IMR-90 (cell line): ENCODE results near the gene SRRD. TPM values are rescaled to one million over a fixed set of nuclear protein-coding genes. Genes with fewer than 3 reads are reported as not detected.

ENCODE experiments used
- ATAC-seq: fragments of 200-7000 bp; cut with Tn5 transposase; 2 replicates; pipeline ENCODE4 v1.9.1; 2020; ENCODE audit warnings: low read depth, mild to moderate bottlenecking, moderate library complexity
- BruUV-seq: library from RNA; stranded (reverse); fragments of 400-500 nt; replicated peaks from 2 replicates; lab custom pipeline; 2021; lab: Mats Ljungman, UMichigan
- CTCF ChIA-PET: fragments of 300-600 bp; formaldehyde crosslinking; extraction: SDS; loops from one replicate; lab custom pipeline; 2021; ENCODE audit warnings: antibody characterized with exemption; lab: Yijun Ruan, JAX
- POLR2A ChIA-PET: fragments of 300-600 bp; sonication (Branson Sonifier 250); formaldehyde crosslinking; loops from one replicate; lab custom pipeline; 2022; ENCODE audit warnings: antibody characterized with exemption; ENCODE audit not compliant: unreplicated experiment; lab: Charles Lee
- DNase-seq: peaks from one replicate; pipeline ENCODE4 v3.0.0; 2013
- H2AFZ ChIP-seq: replicated peaks from 2 replicates; pipeline ENCODE3; 2013; ENCODE audit warnings: low read length, mild to moderate bottlenecking; ENCODE audit not compliant: poor library complexity
- H2AK5ac ChIP-seq: 2 replicates; pipeline ENCODE4 v1.6.1; 2013; ENCODE audit warnings: low read depth, low read length, inconsistent platforms
- H2AK9ac ChIP-seq: replicated peaks from 2 replicates; pipeline ENCODE3; 2013; ENCODE audit warnings: mild to moderate bottlenecking, low read depth, low read length, moderate library complexity; ENCODE audit not compliant: poor library complexity
- H2BK120ac ChIP-seq: 2 replicates; pipeline ENCODE4 v1.6.1; 2013; ENCODE audit warnings: low read depth, low read length, inconsistent platforms
- H2BK15ac ChIP-seq: 3 replicates; pipeline ENCODE4 v1.6.1; 2013; ENCODE audit warnings: low read depth, low read length, inconsistent platforms
- H2BK20ac ChIP-seq: 2 replicates; pipeline ENCODE4 v1.6.1; 2013; ENCODE audit warnings: low read depth, mild to moderate bottlenecking, inconsistent platforms, low read length, moderate library complexity
- H2BK5ac ChIP-seq: 2 replicates; pipeline ENCODE4 v1.6.1; 2013; ENCODE audit warnings: mild to moderate bottlenecking, low read depth, low read length, inconsistent platforms; ENCODE audit not compliant: poor library complexity, severe bottlenecking
- H3K14ac ChIP-seq: replicated peaks from 2 replicates; pipeline ENCODE4 v1.6.1; 2013; ENCODE audit warnings: low read depth, low read length, inconsistent platforms
- H3K18ac ChIP-seq: 2 replicates; pipeline ENCODE4 v1.6.1; 2013; ENCODE audit warnings: low read depth, low read length, control low read depth
- H3K23ac ChIP-seq: 2 replicates; pipeline ENCODE4 v1.6.1; 2013; ENCODE audit warnings: low read depth, low read length, inconsistent platforms
- H3K27ac ChIP-seq: 2 replicates; pipeline ENCODE4 v1.5.1; 2013; ENCODE audit warnings: mild to moderate bottlenecking, control low read depth, low read length; ENCODE audit not compliant: insufficient read depth
- H3K27me3 ChIP-seq: 2 replicates; pipeline ENCODE4 v1.6.1; 2013; ENCODE audit warnings: low read length; ENCODE audit not compliant: control insufficient read depth, insufficient read depth
- H3K36me3 ChIP-seq: 2 replicates; pipeline ENCODE4 v1.6.1; 2013; ENCODE audit warnings: low read length, mixed read lengths; ENCODE audit not compliant: control insufficient read depth, insufficient read depth
- H3K4ac ChIP-seq: 2 replicates; pipeline ENCODE4 v1.6.1; 2013; ENCODE audit warnings: low read depth, low read length, inconsistent platforms
- H3K4me1 ChIP-seq: 2 replicates; pipeline ENCODE4 v1.6.1; 2013; ENCODE audit warnings: low read length, mixed read lengths; ENCODE audit not compliant: control insufficient read depth, insufficient read depth
- H3K4me2 ChIP-seq: 2 replicates; pipeline ENCODE4 v1.6.1; 2013; ENCODE audit warnings: low read depth, mild to moderate bottlenecking, control low read depth, low read length, moderate library complexity
- H3K4me3 ChIP-seq: 2 replicates; pipeline ENCODE4 v1.5.1; 2013; ENCODE audit warnings: low read depth, mild to moderate bottlenecking, control low read depth, low read length, moderate library complexity; ENCODE audit not compliant: insufficient read depth
- H3K56ac ChIP-seq: 2 replicates; pipeline ENCODE4 v1.6.1; 2013; ENCODE audit warnings: low read length, inconsistent platforms; ENCODE audit not compliant: insufficient read depth; ENCODE audit errors: extremely low read depth
- H3K79me1 ChIP-seq, 2 experiments: 2 replicates each; pipeline ENCODE4 v1.6.1; 2013; ENCODE audit warnings: low read length in 2 of 2, inconsistent platforms in 1 of 2, low read depth in 1 of 2
- H3K9ac ChIP-seq: 2 replicates; pipeline ENCODE4 v1.6.1; 2013; ENCODE audit warnings: low read depth, low read length, control low read depth
- H3K9me1 ChIP-seq: 2 replicates; pipeline ENCODE4 v1.6.1; 2013; ENCODE audit warnings: low read length, inconsistent platforms; ENCODE audit not compliant: insufficient read depth
- H3K9me3 ChIP-seq: 2 replicates; pipeline ENCODE4 v1.6.1; 2013; ENCODE audit warnings: low read length; ENCODE audit not compliant: control insufficient read depth, insufficient read depth
- H4K20me1 ChIP-seq: 2 replicates; pipeline ENCODE4 v1.6.1; 2013; ENCODE audit warnings: low read length, inconsistent platforms; ENCODE audit not compliant: insufficient read depth
- H4K5ac ChIP-seq: 2 replicates; pipeline ENCODE4 v1.6.1; 2013; ENCODE audit warnings: mild to moderate bottlenecking, low read depth, low read length, control low read depth
- H4K8ac ChIP-seq, 2 experiments: 2 replicates each; pipeline ENCODE4 v1.6.1; 2013; ENCODE audit warnings: low read depth in 2 of 2, low read length in 2 of 2, control low read depth in 1 of 2, inconsistent platforms in 1 of 2
- H4K91ac ChIP-seq: 2 replicates; pipeline ENCODE4 v1.6.1; 2013; ENCODE audit warnings: low read depth, low read length, inconsistent platforms; ENCODE audit not compliant: insufficient read depth
- MAZ ChIP-seq: IDR thresholded peaks from 2 replicates; pipeline ENCODE4 v1.6.1; 2012; ENCODE audit warnings: low read depth, mild to moderate bottlenecking, low read length, improper control_type of control experiment, moderate library complexity, borderline replicate concordance
- RAD21 ChIP-seq: IDR thresholded peaks from 2 replicates; pipeline ENCODE4 v1.6.1; 2012; ENCODE audit warnings: low read length, improper control_type of control experiment
- RFX5 ChIP-seq: IDR thresholded peaks from 2 replicates; pipeline ENCODE4 v1.8.0; 2012; ENCODE audit warnings: low read depth, mild to moderate bottlenecking, low read length, moderate library complexity
- WGBS, 2 experiments: methylation state at CpG; one replicate each; pipeline versions ENCODE4 v1.1.5 to v1.1.7; 2013; ENCODE audit warnings: missing lambda C conversion rate in 2 of 2; ENCODE audit not compliant: insufficient read length in 1 of 2; ENCODE audit errors: extremely low coverage in 2 of 2; 5-methylcytosine and 5-hydroxymethylcytosine counted together
- dilution Hi-C: fragments of 300-500 bp; cut with HindIII; formaldehyde crosslinking; loops from one replicate; pipeline ENCODE4 v1.14.3; 2018; ENCODE audit warnings: low sequenced_read_pairs; ENCODE audit not compliant: unreplicated experiment
- in situ Hi-C: fragments of 300-500 bp; cut with MboI; formaldehyde crosslinking; loops from 3 replicates; pipeline ENCODE4 v1.14.3; 2019; ENCODE audit warnings: low sequenced_read_pairs, inconsistent platforms, mixed read lengths
- intact Hi-C: fragments of 100-400 bp; cut with micrococcal nuclease; formaldehyde crosslinking; loops from 2 replicates; pipeline ENCODE4 v1.10.0; 2022
- polyA plus RNA-seq, 3 experiments: library from polyadenylated mRNA; depleted of rRNA; stranded (reverse); fragments of >200 nt; gene quantifications; 2 replicates each; pipeline ENCODE4 v1.2.3, GENCODE V29; 2012; ENCODE audit warnings: low replicate concordance in 1 of 3
- total RNA-seq: library from RNA; depleted of rRNA; stranded (reverse); fragments of >200 nt; gene quantifications from 2 replicates; pipeline ENCODE4 v1.2.3, GENCODE V29; 2012
- TF ChIP-seq, protein P1 (sequence below): fragments of 150-350 bp; IDR thresholded peaks from 2 replicates; pipeline ENCODE4 v1.6.1; 2016; ENCODE audit warnings: low read depth, mild to moderate bottlenecking, low read length, moderate library complexity, borderline replicate concordance

SRRD gene
- total and polyA plus RNA-seq, 2 of the 4 experiments (the other 2 are of a cell fraction) = 18.3 to 24.0 TPM

GRCh38 chr22:26448334-26448733 is 35.3 kb upstream of the SRRD start:
- dilution Hi-C loops (no loop called here), intact Hi-C loops (no loop called here), in situ Hi-C loops (no loop called here)
- Histone ChIP-seq H2AFZ (no peak overlapping the region), H3K9ac (no peak overlapping the region), H3K36me3 (peaks cover 17% of the 10 kb centered on the region), H3K56ac (no peak overlapping the region), H4K91ac (no peak overlapping the region), H3K9me1 (no peaks in the 10 kb centered on the region), H4K5ac (no peak overlapping the region), H3K27ac (no peak overlapping the region), H2BK120ac (no peak overlapping the region), H2BK15ac (no peak overlapping the region), H2AK9ac (no peak overlapping the region), H3K4ac (no peak overlapping the region), H3K9me3 (no peaks in the 10 kb centered on the region), H3K79me1 (no peaks in the 10 kb centered on the region), H3K23ac (no peak overlapping the region), H3K18ac (no peak overlapping the region), H2AK5ac (no peak overlapping the region), H2BK20ac (no peak overlapping the region), H3K4me1 (no peaks in the 10 kb centered on the region; the same call in 1 of the 2 replicates), H3K27me3 (no peaks in the 10 kb centered on the region), H4K20me1 (no peaks in the 10 kb centered on the region), H3K4me3 (no peak overlapping the region), H3K4me2 (no peak overlapping the region), H3K14ac (no peak overlapping the region), H4K8ac (no peak overlapping the region), H2BK5ac (no peak overlapping the region)
- CTCF ChIA-PET = interaction anchor here (0.8 kb wide), 1 partner anchor 9 kb away, joined by 3 read pairs; no protein-coding TSS in a partner anchor
- POLR2A ChIA-PET = no interaction called here
- no CpG with 5 or more reads among the region's 5 CpGs for WGBS, 2 experiments
- DNase-seq (no peak), ATAC-seq (no peak)
- TF ChIP-seq, protein P1, sequence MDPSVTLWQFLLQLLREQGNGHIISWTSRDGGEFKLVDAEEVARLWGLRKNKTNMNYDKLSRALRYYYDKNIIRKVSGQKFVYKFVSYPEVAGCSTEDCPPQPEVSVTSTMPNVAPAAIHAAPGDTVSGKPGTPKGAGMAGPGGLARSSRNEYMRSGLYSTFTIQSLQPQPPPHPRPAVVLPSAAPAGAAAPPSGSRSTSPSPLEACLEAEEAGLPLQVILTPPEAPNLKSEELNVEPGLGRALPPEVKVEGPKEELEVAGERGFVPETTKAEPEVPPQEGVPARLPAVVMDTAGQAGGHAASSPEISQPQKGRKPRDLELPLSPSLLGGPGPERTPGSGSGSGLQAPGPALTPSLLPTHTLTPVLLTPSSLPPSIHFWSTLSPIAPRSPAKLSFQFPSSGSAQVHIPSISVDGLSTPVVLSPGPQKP = no peak
- TF ChIP-seq MAZ = no peak
- no peak for TF ChIP-seq RFX5
- TF ChIP-seq RAD21 = no peak
- BruUV-seq = no TSS peak
